Measurements from ENCODE around the gene ULBP1.
"Not testable (repeated sequence)": the region's sequence is repeated elsewhere in the genome, so short reads cannot be mapped to it uniquely, and the experiment has no call there.

ULBP1 gene

GRCh38 chr6:149954328-149954983 is 9.3 kb upstream of the ULBP1 start:
- not testable (repeated sequence) for DNase-seq

GRCh38 chr6:149954984-149955653 is 8.6 kb upstream of the ULBP1 start:
- DNase-seq = not testable (repeated sequence)

DNA sequence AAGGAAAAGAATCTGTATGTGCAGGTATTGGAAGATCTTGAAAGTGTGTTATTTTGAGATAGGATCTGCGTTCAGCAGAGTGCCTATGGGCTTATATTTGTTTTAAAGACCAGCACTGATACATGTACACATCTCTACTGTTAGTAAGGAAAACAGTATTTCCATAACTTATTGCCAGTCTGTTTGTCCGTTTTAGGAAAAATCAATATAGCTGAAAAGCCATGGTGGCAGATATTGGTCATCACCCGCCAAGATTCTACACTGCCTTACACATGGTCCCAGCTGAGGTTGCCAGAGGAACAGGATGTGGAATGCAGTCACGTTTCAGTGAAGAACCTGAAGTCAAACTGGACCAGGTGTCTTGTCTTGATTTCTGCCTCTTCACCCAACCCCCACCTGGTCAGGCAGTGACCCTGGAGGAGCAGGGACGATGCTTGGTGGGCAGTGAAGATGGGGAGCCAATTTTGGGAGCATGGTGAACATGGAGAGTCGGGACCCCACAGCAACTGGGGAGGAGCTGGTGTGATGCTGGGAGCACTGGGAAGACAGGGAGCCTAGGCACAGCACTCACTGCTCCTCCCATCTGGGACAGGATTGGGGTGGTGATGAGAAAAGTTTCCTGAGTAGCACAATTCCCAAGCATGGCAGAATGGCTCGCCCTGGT is 8.0 kb upstream of the ULBP1 start:
- DNase-seq = not testable (repeated sequence)

DNA sequence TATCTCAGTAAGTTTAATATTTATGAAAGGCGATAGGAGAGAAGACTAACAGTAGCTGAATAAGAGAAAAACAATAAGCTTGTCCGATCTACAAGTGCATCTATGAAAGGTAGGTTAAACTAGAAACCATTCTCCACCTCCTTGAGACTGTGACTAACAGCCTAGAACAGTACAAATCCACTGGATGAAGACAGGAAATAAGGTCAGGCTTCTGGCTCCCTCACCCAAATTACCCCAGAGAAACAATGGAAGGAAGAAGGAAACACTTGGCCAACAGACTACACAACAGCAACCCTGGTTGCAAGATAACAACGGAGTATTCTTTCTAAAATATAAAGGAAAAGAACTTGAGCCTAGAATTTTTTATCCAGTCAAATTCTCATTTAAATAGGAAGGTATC is 5.6 kb upstream of the ULBP1 start:
- DNase-seq = not testable (repeated sequence)

DNA sequence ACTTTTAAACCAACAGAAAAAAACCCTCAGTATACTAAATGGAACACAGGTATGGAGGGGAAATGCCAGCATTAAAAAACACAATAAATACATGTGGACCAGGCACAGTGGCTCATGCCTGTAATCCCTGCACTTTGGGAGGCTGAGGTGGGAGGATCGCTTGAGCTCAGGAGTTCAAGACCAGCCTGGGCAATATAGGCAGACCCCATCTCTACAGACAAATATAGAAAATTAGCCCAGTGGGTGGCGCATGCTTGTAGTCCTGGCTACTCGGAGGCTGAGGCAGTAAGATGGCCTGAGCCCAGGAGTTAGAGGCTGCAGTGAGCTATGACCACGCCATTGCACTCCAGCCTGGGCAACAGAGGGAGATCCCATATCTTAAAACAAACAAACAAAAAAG is 3.9 kb upstream of the ULBP1 start:
- not testable (repeated sequence) for DNase-seq

DNA sequence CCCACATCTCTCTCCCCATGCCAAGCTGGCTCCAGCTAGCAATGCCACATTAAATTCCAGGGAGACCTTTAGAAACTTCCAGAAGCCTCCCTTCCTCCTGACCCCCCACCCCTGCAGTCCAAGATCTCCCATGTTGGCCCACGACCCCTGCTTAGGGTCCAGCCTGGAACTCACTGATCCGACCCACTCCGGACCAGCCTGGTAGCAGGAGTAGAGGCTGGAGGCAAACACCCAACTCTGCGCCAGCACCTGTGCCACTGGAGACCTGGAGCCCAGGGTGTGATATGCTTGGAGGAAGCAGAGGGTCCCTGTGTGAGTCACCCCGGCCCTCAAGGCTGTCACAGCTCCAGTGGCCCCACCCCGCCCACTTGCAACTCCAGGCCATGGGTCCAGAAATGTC is 3.3 kb upstream of the ULBP1 start:
- DNase-seq = no peak

- no peak for DNase-seq
Observed at GRCh38 chr6:149961728-149962425, 1.9 kb upstream of the ULBP1 start.

DNA sequence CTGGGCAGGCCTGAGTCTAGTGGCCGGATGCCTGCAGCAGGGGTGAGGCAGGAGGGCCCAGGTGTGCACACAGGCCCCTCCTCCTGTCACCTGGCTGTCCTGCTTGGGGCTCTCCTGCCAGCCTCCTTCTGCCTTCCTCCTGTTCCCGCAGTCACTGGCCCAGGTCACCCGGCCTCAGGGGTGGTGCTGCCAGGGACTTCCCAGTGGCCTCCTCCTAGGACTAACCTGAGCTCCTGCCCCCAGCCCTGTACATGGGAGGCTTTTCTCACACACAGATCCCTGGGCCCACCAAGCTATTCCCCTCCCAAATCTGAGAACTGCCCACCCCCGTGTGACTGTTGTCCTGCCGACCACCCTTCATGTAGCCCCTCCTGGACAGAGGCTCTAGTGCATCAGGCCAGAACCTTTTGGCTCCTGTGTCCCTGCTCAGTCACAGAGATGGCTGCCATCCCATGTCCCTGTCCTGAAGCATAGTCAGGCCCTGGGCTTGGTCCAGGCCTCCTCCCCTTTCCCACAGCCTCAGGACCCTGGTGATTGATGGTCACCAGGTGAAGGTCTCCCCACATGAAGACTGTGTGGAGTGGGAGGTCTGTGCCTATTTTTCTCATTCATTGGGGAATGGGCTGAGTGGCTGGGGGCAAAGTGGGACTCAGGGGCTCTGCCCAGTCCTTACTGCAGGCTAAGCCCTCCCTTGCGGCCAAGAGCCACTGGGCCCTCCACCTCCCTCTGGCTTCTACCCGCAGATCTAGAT is 1.1 kb upstream of the ULBP1 start:
- DNase-seq = no peak

- no peak for DNase-seq
Observed at GRCh38 chr6:149963212-149963461, 606 bp upstream of the ULBP1 start.

DNA sequence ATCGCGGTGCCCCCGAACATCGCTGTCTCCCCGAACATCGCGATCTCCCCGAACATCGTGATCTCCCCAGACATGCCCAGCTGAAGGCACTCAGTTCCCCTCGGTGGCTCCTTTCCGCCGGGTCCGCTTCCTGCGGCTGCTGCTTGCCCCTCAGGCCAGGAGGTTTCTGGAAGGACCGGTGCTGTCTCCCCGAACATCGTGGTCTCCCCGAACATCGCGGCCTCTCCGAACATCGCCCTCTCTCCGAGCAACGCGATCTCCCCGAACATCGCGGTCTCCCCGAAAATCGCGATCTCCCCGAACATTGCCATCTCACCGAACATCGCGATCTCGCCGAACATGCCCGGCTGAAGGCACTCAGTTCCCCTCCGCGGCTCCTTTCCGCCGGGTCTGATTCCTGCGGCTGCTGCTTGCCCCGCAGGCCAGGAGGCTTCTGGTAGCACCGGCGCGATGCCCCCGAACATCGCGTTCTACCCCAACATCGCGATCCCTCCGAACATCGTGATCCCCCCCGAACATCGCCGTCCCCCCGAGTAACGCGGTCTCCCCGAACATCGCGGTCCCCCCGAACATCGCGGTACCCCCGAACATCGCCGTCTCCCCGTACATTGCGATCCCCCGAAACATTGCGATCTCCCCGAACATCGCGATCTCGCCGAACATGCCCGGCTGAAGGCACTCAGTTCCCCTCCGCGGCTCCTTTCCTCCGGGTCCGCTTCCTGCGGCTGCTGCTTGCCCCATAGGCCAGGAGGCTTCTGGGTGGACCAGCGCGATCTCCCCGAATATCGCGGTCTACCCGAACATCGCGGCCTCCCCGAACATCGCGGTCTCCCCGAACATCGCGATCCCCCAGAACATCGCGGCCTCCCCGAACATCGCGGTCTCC is 808 bp downstream of the ULBP1 start:
- DNase-seq = no peak

GRCh38 chr6:149965194-149966020 is 1.7 kb downstream of the ULBP1 start:
- DNase-seq = no peak

GRCh38 chr6:149966319-149966718 is 2.6 kb downstream of the ULBP1 start:
- DNase-seq = not testable (repeated sequence)

DNA sequence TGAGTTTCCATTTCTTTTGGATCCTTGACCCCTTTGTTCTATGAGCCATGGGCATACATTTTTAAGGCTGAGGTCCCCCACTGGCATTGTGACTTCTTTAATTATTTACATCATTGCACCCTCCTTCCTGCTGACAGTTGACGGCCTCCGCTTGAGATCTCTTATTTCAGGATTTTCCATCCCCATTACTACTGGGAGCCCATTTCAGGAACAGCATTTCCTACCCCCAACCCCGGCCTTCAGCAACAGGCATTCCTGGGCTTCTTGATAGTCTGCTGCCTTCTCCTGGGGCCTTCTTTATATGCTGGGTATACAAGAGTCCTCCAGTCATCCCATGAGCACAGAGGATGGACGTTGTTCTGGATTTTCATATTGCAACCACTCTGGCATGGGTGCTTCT is 3.8 kb downstream of the ULBP1 start:
- no peak for DNase-seq

GRCh38 chr6:149967999-149968398 is 4.3 kb downstream of the ULBP1 start:
- DNase-seq = not testable (repeated sequence)

GRCh38 chr6:149968909-149969308 is 5.2 kb downstream of the ULBP1 start:
- not testable (repeated sequence) for DNase-seq

DNA sequence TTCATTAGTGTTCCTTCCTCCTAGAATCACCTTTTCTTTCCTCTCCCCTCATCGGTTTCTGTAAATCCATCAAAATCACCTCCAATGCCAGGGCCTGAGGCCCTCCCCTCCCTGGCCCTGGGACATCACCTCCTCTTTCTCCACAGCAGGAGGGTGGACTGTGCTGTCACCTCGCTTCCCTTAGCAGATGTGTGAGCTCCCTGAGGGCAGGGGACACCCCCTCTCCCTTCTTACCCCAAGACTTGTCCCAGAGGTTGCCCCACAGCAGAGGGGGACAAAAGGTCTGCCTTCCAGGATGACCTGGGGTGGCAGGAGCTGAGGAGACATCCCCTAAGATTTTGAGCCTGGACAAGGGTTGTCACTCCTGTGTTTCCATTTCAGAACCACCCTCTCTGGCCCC is 5.9 kb downstream of the ULBP1 start:
- no peak for DNase-seq

DNA sequence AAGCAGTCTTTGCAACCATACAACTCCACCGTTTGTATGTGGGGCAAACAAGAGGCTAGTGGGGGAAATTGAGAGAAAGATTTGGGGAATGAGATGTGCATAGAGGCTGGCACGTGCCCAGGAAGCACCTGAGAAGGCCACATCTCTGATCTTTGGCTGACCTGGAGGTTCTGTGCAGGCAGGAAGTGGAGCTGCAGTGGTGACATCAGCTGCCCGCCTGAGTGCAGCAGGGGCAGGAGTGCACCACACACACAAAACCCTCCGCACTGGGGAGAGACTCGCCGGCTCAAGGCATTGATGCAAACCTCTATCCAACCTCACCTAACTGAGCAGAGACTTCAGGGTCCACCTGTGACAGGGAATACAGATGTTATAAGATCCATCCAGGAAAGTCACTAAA is 10.7 kb downstream of the ULBP1 start:
- DNase-seq = not testable (repeated sequence)

GRCh38 chr6:149974825-149975224 is 11.1 kb downstream of the ULBP1 start:
- DNase-seq = no peak

DNA sequence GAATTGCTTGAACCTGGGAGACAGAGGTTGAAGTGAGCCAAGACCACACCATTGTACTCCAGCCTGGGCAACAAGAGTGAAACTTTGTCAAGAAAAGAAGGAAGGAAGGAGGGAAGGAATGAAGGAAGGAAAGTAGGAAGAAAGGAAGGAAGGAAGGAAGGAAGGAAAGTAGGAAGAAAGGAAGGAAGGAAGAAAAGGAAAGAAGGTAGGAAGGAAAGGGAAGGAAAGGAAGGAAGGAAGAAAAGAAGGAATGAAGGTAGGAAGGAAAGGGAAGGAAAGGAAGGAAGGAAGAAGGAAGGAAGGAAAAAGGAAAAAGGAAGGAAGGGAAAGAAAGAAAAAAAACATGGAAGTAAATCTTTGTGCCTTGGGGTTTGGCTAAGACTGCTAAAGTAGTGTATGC is 11.7 kb downstream of the ULBP1 start:
- DNase-seq = no peak

DNA sequence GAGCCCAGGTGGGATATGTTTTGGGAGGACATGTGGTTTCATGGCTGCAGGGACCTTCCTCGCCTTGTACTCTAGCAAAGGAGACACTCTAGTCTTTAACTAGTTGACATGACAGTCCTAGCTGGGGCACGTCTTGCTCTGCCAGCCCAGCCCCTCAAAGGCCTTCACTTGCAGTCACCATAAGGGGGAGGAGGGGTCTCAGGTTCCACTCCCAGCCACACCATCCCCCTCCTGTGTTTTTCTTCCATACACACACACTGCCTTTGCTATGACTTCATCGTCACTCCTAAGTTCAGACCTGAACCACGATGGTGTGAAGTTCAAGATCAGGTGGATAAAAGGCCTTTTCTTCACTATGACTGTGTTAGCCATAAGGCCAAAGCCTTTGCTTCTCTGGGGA is 13.5 kb downstream of the ULBP1 start:
- no peak for DNase-seq

DNA sequence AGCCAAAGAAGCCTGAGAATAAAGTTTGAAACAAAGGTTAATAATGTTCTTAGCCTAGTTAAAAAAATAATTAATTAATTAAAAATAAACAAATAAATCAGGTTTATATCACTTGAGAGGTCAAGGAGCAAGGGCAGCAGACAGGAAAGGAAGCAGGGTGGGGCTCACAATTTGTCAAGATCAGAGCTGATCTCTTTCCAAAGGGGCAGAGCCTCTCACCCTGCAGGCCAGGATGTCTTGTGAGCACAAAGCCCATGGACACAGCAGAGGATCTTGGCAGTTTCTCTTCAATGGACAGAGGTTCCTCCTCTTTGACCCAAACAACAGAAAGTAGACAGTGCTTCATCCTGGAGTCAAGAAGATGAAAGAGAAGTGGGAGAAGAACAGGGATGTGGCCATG is 14.9 kb downstream of the ULBP1 start:
- DNase-seq = no peak
